ENCODE measurements around the gene RAB4A.
"Not testable (repeated sequence)": the region's sequence is repeated elsewhere in the genome, so short reads cannot be mapped to it uniquely, and the experiment has no call there.

Gene RAB4A

GRCh38 chr1:229325853-229326487, 55.1 kb downstream of the RAB4A start:
- Histone ChIP-seq H3K9me3 (ENCODE audit: control insufficient read depth, insufficient read depth, low read depth, low read length) (no peaks in the 10 kb centered on the region), H3K4me1 (ENCODE audit: control insufficient read depth, insufficient read depth, low read length) (0 out of 2 replicates have a peak, but pooled peaks cover 6% of the 10 kb centered on the region), H3K27ac (ENCODE audit: extremely low read depth, low read depth, low read length) (no peak overlapping the region), H3K36me3 (ENCODE audit: control insufficient read depth in 2 of 2, insufficient read depth in 1 of 2, low read length in 2 of 2) (peaks cover 49 to 73% of the 10 kb centered on the region in 2 experiments), H3K4me3 (ENCODE audit: low read depth, low read length) (no peak overlapping the region)
- POLR2A ChIA-PET, result no interaction called here
- CTCF ChIA-PET, result interaction anchor here (0.6 to 1.7 kb wide), 5 partner anchors 15 to 620 kb away, joined by 3 to 5 read pairs (median 4); no protein-coding TSS in a partner anchor
- no peak for TF ChIP-seq GLIS2 (tag by site-specific recombination; IDR thresholded peaks at IDR 0.05)
- no peak for TF ChIP-seq ZSCAN5A (tag by site-specific recombination; IDR thresholded peaks at IDR 0.05)
- TF ChIP-seq ZFP69B (tag by site-specific recombination; IDR thresholded peaks at IDR 0.05), result no peak
- TF ChIP-seq ZNF792 (tag by site-specific recombination; IDR thresholded peaks at IDR 0.05), result no peak

- peaks cover 43 to 66% of the 10 kb centered on the region in 2 experiments for H3K36me3 ChIP-seq (ENCODE audit: control insufficient read depth in 2 of 2, insufficient read depth in 1 of 2, low read length in 2 of 2)
- H3K9me3 ChIP-seq (ENCODE audit: control insufficient read depth, insufficient read depth, low read depth, low read length), result no peaks in the 10 kb centered on the region
- POLR2A ChIA-PET, result no interaction called here
- H3K4me1 ChIP-seq (ENCODE audit: control insufficient read depth, insufficient read depth, low read length), result 0 out of 2 replicates have a peak, but pooled peaks cover 6% of the 10 kb centered on the region
- H3K4me3 ChIP-seq (ENCODE audit: low read depth, low read length), result no peak overlapping the region
- no peak for TF ChIP-seq ZNF768 (tag by site-specific recombination; IDR thresholded peaks at IDR 0.05)
- TF ChIP-seq ZNF184 (tag by site-specific recombination; IDR thresholded peaks at IDR 0.05), result no peak
- TF ChIP-seq ZNF214 (tag by site-specific recombination; IDR thresholded peaks at IDR 0.05; ENCODE audit: borderline replicate concordance), result no peak
- no peak for TF ChIP-seq ZNF626 (tag by site-specific recombination; IDR thresholded peaks at IDR 0.05)
- TF ChIP-seq ZNF658 (tag by site-specific recombination; IDR thresholded peaks at IDR 0.05), result no peak
- no peak for TF ChIP-seq ZNF560 (tag by site-specific recombination; IDR thresholded peaks at IDR 0.05; ENCODE audit: borderline replicate concordance)
- no peak for TF ChIP-seq ZNF843 (tag by site-specific recombination; IDR thresholded peaks at IDR 0.05)
- no peak for TF ChIP-seq ZNF76 (tag by site-specific recombination; IDR thresholded peaks at IDR 0.05; ENCODE audit: borderline replicate concordance, low read depth)
- TF ChIP-seq ZNF174 (tag by site-specific recombination; IDR thresholded peaks at IDR 0.05), result no peak
- TF ChIP-seq ZSCAN4 (tag by site-specific recombination; IDR thresholded peaks at IDR 0.05), result no peak
- no peak for TF ChIP-seq ZBTB17 (tag by site-specific recombination; IDR thresholded peaks at IDR 0.05)
- TF ChIP-seq BCL11B (tag by site-specific recombination; IDR thresholded peaks at IDR 0.05; ENCODE audit: low read depth), result no peak
- TF ChIP-seq ZNF596 (tag by site-specific recombination; IDR thresholded peaks at IDR 0.05), result no peak
- TF ChIP-seq FEZF1 (tag by site-specific recombination; IDR thresholded peaks at IDR 0.05), result no peak
- no peak for TF ChIP-seq ZNF639 (tag by site-specific recombination; IDR thresholded peaks at IDR 0.05)
- no peak for TF ChIP-seq ZNF311 (tag by site-specific recombination; IDR thresholded peaks at IDR 0.05; ENCODE audit: borderline replicate concordance)
- TF ChIP-seq ZIC2 (tag by site-specific recombination; IDR thresholded peaks at IDR 0.05), result no peak
- no peak for TF ChIP-seq ZNF549 (tag by site-specific recombination; IDR thresholded peaks at IDR 0.05)
- no peak for TF ChIP-seq HIC1 (tag by site-specific recombination; IDR thresholded peaks at IDR 0.05)
- no peak for TF ChIP-seq PRDM1 (tag by site-specific recombination; IDR thresholded peaks at IDR 0.05)
- CTCF ChIA-PET, result interaction anchor here (1.7 kb wide), 1 partner anchor 68 kb away, joined by 5 read pairs; no protein-coding TSS in a partner anchor
- H3K27ac ChIP-seq (ENCODE audit: extremely low read depth, low read depth, low read length), result no peak overlapping the region
Measured at GRCh38 chr1:229326601-229327000, 55.7 kb downstream of the RAB4A start.

GRCh38 chr1:229327765-229328164, 56.9 kb downstream of the RAB4A start:
- CTCF ChIA-PET, result interaction anchor here (0.6 kb wide), 1 partner anchor 34 kb away, joined by 3 read pairs; no protein-coding TSS in a partner anchor
- POLR2A ChIA-PET; H3K4me1 ChIP-seq (ENCODE audit: control insufficient read depth, insufficient read depth, low read length); H3K4me3 ChIP-seq (ENCODE audit: low read depth, low read length); H3K9me3 ChIP-seq (ENCODE audit: control insufficient read depth, insufficient read depth, low read depth, low read length); H3K27ac ChIP-seq (ENCODE audit: extremely low read depth, low read depth, low read length): not testable (repeated sequence)
- H3K36me3 ChIP-seq (ENCODE audit: control insufficient read depth in 2 of 2, insufficient read depth in 1 of 2, low read length in 2 of 2), result peaks cover 38 to 56% of the 10 kb centered on the region in 2 experiments

Measured in HEK293 (cell line).